ENCODE measurements around the gene ARHGAP4.

Gene ARHGAP4

DNA sequence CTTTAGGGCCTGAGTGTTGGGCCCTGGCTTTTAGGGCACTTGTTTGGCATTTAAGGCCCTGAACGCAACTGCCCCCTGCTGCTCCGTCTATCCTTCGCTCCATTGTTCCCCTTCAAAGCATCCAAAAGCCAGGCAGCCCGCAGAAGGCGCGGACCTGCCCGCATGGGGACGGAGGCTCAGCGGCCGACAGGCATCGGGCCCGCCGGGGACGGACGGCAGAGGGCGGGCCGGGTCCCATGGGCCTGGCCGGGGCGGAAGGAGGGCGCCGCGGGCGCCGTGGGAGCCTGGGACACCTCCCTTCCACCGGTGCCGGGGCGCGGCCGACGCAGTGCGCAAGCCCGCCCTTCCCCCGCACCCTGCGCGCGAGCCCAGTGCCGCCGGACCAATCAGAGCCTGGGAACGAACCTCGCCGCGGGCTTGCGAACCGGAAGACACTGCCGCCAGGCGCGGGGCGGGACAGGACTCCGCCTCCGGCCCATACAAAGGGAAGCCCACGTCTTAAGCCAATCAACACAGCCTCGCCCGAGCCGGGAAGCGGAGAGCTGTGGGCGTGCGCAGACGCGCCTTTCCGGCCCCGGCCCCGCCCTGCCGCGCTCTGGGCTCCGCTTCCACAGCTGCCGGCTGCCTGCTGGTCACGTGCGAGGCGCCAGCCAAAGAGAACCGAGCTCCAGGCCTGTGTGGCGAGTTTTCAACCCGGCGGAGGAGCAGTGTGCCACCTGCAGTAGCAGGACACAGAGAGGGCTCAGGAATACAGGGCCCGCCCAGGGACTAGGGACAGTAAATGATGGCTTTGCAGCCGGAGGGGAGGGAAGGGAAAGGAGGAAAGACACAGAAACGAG is 2.1 kb upstream of the ARHGAP4 start:
- DNase-seq (ENCODE audit: low read depth in 2 of 2, low spot score in 1 of 2) = peak; percentile 71 to 92

DNA sequence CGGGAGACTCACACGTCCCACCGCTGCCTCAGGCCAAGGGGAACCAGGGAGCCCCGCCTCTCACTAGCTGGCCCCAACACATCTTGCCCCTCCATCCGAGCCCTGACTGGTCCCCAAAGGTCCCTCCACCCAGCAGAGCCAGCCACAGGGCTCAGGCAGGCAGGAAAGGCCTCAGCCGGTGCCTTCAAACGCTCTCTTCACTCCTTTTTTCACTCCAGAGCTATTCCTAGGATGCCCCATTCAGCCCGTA is 1.5 kb upstream of the ARHGAP4 start:
- no peak for DNase-seq (ENCODE audit: low read depth in 2 of 2, low spot score in 1 of 2)

DNA sequence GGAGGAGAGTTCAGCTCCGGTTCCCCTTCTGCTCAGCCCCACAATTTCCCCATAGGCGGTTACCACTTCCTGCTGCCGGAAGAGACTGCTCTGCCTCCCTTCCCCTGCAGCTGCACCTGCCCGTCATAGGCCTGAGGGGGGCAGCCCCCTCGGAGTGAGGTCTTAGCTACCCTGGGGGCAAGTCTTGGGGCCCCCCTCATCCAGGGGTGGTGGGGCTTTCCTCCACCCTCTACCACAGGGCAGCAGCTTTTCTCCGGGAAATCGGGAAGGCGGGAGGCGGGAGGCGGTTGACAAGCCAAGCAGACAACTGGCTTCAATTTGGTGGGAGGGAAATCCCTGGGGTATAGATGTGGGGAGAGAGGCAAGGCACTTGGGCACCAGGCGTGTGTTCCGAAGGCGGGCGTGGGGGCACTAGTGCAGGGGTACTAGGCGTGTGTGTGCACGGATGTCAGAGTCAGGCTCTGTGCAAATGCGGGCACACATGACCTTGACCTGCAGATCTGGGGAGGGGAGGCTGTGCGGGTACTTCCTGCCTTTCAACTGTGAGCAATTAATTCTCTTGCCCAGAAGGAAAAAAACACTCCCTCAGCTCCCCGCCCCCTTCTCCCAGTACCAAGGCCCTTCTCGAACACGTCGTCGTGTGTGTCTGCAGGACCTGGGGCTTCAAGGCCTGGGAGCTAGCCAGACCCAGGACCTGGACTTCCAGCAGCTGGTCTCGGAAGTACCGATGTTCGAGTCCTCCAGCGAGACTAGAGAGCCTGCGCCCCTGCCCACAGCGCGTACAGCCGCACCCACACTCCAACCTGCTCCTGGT is 1.0 kb upstream of the ARHGAP4 start:
- peak; percentile 34 to 65 for DNase-seq (ENCODE audit: low read depth in 2 of 2, low spot score in 1 of 2)

DNA sequence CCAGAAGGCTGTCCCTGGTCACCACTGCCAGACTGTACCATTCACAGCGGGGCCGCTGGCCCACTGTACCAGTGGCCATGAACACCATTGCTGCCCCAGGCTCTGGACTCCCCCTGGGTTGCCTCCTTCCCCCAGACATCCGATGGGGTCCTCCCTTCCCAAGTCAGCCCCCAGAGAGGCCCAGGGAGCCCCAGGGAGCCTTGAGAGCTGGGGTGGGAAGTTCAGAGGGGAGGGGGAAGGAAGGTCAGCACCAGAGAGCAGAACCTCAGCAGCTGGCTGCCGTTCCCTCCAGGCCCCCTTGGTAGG is 441 bp upstream of the ARHGAP4 start:
- DNase-seq (ENCODE audit: low read depth in 2 of 2, low spot score in 1 of 2) = no peak

DNA sequence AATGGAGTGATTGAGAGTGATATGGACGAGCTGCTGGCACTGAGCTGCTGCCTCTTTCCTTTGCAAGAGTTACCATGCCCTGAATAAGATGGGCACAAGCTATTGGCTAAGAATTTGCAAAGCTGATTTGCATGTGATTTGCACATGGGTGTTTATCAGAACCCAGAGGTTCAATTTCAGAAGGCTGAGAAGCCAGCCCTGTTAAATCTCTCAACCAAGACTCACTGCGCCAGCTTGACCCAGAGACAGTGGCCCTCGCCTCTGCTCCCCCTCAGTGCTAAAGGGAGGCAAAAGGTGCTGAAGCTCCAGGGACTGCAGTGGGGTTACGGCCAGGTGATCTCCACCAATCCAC is 701 bp downstream of the ARHGAP4 start:
- no peak for DNase-seq (ENCODE audit: low read depth in 2 of 2, low spot score in 1 of 2)

DNA sequence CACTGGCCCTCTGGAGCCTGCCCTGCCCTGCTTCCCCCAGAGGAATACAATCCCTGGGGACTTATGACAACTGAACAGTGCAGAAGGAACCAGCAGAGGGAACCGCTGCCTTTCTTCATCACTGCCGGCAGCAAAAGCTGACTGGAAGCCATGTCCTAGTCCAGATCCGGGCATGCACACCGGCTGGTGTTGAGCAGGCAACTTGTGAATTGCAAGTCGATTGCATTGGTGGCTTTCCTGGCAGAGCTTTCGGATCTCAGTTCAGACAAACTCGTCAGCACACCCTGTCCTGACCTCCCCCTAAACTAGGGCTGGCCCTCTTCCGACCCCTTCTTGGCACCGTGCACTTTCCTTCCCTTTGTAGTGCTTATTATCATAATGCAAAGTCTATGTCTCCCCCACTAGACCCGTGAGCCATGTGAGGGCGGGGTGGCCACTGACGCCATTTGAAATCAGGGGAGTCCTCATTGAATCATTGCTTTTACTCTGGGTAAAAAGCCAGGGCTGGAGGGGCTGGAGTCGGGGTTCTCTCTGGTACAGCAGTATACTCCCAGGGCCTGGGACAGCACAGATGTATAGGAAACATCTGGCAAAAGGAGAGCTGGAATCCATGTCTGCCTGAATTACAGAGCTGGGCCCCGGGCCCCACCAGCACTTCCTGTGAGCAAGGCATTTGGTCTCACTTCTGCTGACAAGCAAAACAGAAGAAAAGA is 1.8 kb downstream of the ARHGAP4 start:
- DNase-seq (ENCODE audit: low read depth in 2 of 2, low spot score in 1 of 2) = no peak

DNA sequence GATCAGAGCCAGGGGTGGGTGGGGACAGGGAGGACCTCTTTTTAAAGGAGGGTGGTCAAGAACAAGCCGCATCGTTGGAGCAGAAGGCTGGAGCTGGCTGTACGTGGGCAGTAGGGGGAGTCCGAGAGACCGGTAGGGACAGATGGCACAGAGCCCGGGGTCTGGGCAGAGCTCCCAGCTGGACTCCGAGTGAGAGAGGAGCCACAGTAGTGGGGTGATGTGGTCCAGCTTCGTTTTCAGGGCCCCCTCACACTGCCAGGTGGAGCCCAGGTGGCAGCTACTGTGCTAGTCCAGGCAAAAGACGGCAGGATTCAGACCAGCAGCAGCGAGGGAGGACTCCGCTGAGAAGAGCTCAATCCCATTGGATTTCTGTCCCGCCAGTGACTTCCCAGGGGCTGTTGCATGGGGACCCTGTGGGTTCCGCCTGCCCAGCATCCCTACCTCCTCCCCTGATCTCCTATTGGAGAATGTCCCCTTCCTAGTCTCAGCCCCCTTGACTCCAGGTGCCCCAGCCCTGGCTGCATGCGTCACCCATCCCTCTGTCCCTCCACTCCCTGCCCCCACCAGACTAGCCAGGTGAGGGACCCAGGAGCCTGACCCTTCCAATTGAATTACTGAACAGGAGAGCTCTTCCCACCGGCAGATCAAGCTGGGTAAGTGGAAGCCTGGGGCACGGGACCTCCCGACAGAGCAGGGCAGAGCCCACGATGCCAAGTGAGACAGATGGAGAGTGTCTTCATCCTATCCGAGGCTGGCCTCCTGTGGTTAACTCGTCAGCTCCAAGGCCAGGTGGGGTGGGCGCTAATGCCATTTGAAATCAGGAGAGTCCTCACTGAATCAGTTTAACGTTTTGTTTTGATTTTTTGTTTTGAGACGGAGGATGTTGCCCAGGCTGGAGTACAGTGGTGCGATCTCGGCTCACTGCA is 2.9 kb downstream of the ARHGAP4 start:
- DNase-seq (ENCODE audit: low read depth in 2 of 2, low spot score in 1 of 2) = no peak

DNA sequence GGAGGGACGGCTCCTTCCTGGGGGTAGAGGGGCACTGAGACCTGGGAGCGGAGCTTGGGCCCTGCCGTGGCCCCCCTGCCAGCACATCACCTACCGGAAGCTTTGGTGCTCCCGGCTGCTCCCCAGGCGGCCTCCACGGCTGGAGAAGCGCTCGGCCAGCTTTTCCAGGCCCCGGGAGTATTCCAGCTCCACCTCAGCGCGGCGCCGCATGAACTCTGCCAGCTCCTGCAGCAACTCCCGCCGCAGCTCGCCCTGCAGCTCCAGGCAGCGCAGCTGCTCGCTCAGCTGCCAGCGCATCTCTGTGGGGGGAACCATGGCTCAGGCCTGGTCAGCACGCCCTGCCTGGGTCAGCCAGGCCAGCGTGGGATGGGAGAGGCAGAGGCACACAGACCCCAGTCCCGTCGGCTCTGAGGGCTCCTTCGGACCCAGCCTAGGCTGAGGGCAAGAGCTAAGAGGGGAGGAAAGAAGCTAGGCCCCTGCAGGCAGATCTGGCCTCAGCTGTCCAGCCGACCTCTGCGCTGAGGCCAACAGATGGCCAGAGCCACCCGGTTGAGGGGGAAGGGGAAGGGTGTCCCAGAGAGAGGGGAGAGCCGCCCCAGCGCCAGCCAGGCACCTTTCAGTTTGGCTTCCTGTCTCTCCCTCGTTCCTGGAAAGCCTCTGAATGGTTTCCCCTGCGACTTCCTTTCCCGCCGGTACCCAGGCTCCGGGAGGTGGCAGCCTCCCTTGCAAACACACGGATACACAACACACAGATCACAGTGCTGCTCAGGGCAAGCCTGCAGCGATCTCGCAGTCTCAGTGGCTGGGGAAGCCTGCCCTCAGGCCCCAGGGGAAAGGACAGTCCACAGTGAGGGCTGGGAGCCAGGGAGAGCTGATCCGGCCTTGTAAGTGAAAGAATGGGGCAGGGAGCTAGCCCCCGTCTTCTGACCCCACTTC is 4.3 kb downstream of the ARHGAP4 start:
- no peak for DNase-seq (ENCODE audit: low read depth in 2 of 2, low spot score in 1 of 2)

DNA sequence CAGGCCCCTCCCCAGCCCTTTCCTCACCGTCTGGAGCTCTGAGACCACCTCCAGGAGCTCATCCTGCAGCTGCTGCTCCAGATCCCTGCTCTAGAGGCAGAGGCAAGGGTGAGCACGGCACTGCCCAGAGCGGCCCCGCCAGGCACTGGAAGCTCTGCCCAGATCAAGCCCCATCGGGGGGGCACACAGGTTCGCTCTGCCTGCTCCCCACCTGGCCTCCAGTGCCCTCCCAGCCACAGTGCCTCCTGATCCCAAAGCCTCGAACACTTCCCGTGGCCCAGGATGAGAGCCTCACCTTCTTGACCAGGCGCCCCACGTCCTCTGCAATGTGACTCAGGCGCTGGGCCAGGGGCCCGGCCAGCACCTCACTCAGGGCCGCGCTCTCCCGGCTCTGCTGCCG is 5.0 kb downstream of the ARHGAP4 start:
- DNase-seq (ENCODE audit: low read depth in 2 of 2, low spot score in 1 of 2) = no peak

DNA sequence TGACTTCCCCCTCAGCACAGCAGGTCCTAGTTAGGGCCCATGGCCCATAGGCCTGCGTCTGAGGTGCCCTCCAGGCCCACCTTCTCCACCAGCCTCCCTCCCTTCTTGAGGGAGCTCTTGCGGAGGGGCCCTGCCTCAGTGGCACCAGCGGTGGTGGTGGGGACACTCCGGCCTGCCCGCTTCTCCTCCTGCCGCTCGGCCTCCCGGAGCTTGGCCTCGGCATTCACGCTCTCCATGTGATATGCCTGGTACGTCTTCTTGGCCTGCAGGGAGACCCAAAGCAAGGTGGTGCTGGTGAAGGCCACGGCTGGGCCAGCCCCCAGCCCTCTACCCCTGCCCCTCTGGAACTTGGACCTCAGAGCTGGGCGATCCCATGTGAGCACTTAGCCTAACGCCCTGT is 5.5 kb downstream of the ARHGAP4 start:
- no peak for DNase-seq (ENCODE audit: low read depth in 2 of 2, low spot score in 1 of 2)

DNA sequence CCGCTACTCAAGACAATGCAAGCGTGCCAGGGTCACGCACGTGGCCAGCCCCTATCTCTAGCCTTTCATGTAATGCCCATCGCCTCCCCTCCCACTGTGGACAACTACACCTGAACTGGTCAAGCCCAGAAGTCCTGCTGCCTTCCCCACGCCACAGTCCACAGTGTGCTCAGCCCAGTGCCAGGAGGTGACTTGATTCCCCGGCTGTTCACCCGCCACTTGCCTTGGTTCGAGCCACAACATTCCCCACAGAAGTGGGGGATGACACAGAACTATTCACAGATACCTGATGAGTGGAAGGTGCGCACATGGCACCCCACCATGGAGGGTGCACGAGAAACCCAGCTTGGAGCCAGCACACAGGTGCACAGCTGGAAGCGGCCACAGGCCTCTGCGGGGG is 6.8 kb downstream of the ARHGAP4 start:
- DNase-seq (ENCODE audit: low read depth in 2 of 2, low spot score in 1 of 2) = no peak

DNA sequence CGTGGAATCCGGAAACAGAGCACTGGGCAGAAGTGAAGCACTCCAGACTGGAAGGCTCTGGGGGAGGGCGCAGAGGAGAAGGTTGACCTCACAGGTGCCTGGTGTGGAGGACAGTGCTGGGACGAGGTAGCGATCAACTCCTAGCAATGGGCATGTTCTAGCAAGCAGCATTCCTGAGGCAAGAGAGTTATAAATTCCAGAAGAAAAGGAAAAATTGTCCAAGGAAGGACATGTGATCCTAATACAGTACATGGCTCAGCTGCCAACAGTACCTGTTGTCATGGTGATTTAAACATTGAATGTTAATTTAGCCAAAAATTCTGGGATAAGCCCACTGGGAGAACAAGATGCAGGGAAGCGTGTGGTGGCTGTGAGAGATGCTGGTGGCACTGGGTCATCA is 8.2 kb downstream of the ARHGAP4 start:
- no peak for DNase-seq (ENCODE audit: low read depth in 2 of 2, low spot score in 1 of 2)

DNA sequence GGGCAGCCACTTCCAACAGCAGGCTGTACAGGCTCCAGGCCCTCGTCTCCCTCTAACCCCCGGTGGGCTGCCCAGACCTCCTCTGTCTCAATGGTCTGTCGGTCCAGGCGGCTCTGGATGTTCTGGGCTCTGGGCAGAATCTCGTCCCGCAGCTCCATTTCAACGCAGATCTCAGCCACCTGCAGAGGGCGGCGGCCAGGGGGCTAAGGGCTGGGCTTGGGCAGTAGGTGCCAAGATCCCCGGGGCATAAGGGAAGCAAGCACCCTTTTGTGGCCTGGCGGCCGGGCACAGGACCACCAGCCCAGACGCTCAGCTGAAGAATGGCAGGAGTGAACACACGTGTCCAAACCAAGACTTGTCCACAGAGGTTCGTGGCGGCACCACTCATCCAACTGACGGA is 12.4 kb downstream of the ARHGAP4 start:
- DNase-seq (ENCODE audit: low read depth in 2 of 2, low spot score in 1 of 2) = no peak

DNA sequence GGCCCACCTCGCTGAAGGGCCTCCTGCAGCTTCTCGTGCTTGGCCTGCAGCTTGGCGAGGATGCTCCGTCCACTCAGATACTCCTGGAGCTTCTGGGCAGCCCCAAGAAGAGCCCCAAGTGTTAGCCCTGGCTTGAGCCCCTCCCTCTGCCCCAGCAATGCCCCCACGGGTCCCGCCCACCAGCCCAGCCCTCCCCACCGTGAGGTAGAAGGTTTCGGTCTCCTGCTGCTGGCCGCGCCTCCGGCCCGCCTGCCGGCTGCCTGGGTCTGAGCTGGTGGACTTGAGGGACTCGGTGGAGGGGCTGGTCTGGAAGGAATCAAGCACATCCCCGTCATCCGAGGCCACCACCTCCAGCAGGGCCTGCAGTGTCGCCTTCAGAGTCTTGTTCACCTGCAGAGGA is 12.9 kb downstream of the ARHGAP4 start:
- DNase-seq (ENCODE audit: low read depth in 2 of 2, low spot score in 1 of 2) = no peak

DNA sequence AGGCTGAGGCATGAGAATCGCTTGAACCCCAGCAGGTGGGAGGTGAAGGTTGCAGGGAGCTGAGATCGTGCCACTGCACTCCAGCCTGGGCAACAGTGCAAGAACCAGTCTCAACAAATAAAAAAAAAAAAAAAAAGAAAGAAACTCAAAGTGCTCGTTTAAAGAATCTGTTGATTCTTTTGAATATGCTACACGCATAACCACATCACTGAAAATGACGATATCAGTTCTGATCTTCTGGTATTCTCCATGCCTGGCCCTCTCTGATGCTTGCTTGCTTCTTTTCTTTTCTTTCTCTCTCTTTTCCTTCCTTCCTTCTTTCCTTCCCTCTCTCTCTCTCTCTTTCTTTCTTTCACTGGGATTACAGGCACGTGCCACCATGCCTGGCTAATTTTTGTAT is 14.3 kb downstream of the ARHGAP4 start:
- DNase-seq (ENCODE audit: low read depth in 2 of 2, low spot score in 1 of 2) = no peak

DNA sequence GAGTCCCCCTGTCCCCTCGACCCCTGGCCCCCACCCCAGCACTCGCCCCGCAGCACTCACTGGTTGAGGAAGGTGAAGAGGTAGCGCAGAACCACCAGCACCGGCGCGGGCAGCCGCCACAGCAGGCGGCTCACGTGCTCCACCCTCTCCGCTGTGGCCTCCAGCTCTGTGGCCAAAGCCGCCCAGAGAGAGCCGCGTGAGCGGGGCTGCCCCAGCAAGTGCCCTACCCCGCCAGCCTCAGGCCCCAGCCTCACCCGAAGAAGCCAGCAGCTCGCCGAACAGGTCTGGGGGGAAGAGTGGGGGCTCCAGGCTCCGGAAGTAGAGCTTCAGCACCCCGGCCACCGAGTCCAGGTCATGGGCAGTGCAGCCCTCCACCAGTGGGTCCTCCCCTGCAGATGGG is 15.6 kb downstream of the ARHGAP4 start:
- no peak for DNase-seq (ENCODE audit: low read depth in 2 of 2, low spot score in 1 of 2)

DNA sequence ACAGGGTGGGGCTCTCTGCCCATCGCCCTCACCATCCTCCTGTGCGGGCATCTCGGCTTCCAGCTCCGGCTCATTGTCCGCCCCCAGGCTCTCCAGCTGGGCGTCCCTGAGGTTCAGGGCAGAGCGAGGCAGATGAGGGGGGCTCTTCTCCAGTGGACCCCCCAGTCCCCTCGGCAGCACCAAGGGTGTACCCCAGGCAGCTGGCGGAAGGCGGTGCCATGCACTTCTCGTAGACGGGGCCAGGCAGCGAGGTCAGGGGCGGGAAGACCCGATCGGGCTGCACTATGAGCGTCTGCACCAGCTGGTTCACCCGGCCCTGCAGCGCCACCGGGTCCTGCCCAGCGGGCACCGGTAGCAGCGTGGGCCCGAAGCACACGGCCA is 16.1 kb downstream of the ARHGAP4 start:
- DNase-seq (ENCODE audit: low read depth in 2 of 2, low spot score in 1 of 2) = no peak

DNA sequence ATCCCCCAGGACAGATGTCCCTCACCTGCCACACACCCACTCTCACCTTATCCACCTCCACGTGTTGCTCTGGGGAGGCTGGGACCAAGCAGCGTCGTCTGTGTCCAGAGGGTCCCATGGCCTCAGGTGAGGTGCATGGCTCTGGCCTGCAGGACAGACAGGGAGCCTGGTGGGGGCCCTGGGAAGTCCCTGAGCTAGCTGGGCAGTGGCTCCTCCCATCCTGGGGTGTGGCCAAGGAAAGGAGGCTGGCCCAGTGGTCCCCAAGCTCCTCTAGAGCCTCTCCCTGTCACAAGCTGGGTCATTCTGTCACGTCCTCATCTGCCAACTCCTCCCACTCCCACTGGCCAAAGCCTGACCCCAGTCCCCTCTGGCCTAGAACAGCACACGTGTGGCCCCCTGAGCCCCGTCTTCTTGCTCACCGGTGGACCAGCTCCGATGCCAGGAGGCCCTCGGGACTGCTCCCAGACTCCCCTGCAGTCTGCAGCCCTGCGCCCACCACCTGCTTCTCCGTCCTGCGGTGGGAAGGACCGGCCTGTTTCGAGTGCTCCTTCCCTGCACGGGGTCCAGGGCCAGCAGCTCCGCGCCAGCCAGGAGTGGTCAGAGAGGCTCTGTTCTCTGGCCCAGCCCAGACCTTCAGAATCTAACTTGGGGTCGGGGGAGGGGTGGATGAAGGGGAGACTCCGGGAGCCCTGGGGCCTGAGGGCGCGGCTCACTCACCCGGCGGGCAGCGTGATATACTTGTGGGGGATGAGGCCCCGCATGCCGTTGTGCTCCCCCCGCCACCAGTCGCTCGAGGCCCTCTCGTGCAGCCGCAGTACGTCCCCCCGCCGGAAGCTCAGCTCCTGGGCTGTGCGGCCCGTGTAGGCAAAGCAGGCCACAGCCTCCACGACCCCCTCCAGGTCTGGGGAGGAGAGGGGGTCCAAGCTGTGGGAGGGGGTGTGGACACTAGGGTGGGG is 16.8 kb downstream of the ARHGAP4 start:
- no peak for DNase-seq (ENCODE audit: low read depth in 2 of 2, low spot score in 1 of 2)

DNA sequence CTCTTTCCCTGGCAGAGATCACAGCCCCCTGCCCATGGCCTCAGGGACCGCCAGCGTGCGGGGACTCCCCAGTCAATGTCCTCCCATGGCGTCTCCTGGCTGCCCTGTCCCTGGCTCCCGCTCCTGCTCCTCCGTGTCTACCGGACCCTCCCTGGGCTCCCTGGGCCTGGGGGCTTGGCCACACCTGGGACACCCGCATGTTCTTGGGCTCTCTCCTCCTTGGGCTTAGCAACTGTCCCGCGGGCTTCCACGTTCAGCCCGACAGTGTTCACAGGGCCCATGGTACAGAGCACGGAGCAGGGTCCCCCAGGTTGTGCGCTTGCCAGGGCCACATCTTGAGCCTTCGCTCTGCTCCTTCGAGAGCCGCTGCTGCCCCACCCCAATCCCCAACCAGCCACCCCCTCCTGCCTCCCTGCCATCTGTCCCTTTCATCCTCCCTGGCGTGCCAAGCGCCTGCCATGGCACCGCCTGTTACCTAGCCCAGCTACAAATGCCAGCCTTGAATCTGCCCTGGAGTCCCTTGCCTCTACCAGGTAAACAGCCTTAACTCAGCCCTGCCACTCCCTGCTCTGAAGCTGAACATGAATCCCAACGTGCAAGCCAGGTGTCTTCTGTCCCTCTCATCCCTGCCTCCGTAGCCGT is 17.7 kb downstream of the ARHGAP4 start:
- no peak for DNase-seq (ENCODE audit: low read depth in 2 of 2, low spot score in 1 of 2)
